HCT116 (cell line): Measurements from ENCODE around the gene MRPS18A. TPM values are rescaled to one million over a fixed set of nuclear protein-coding genes. Genes with fewer than 3 reads are reported as not detected.

ENCODE experiments used
- ATAC-seq: fragments of 200-7000 bp; cut with Tn5 transposase; 2 replicates; pipeline ENCODE4 v1.9.1; 2020; ENCODE audit warnings: mild to moderate bottlenecking, moderate library complexity
- BruUV-seq: library from RNA; stranded (reverse); fragments of 400-500 nt; replicated peaks from 2 replicates; lab custom pipeline; 2021; lab: Mats Ljungman, UMichigan
- CTCF ChIA-PET: fragments of 300-600 bp; sonication (Branson Sonifier 250); formaldehyde crosslinking; loops from one replicate; lab custom pipeline; 2021; ENCODE audit warnings: antibody characterized with exemption; lab: Charles Lee
- POLR2A ChIA-PET: fragments of 300-600, 350-600 bp; sonication (Branson Sonifier 250); formaldehyde crosslinking; loops from one replicate; lab custom pipeline; 2021; ENCODE audit warnings: antibody characterized with exemption; lab: Charles Lee
- RAD21 ChIA-PET, 2 experiments: fragments of 300-600 bp; sonication (Branson Sonifier 250); formaldehyde crosslinking; loops; one replicate each; lab custom pipeline; 2023; ENCODE audit warnings: low total read pairs in 2 of 2; ENCODE audit not compliant: uncharacterized antibody in 2 of 2, unreplicated experiment in 2 of 2, low non-redundant PET in 1 of 2; lab: Charles Lee
- DNase-seq: peaks from one replicate; pipeline ENCODE4 v3.0.0-alpha.2; 2010; ENCODE audit warnings: low read depth, low spot score
- H2AFZ ChIP-seq: fragments of 200-600 bp; shearing (Covaris generic), sonication (generic); 2 replicates; pipeline ENCODE4 v1.6.1; 2017; ENCODE audit warnings: low read depth, mixed run types, mixed read lengths, antibody characterized with exemption, low read length; ENCODE audit not compliant: poor library complexity, severe bottlenecking
- H3K27ac ChIP-seq: 2 replicates; pipeline ENCODE4 v1.5.1; 2012; ENCODE audit warnings: low read depth, low read length
- H3K27me3 ChIP-seq: fragments of 200-600 bp; sonication (generic); 2 replicates; pipeline ENCODE4 v1.6.1; 2016; ENCODE audit warnings: mixed run types, low read length, mixed read lengths; ENCODE audit not compliant: insufficient read depth
- H3K36me3 ChIP-seq, 2 experiments: fragments of 200-500 bp in 1 of 2; fragments of 200-600 bp in 1 of 2; sonication (Bioruptor generic) in 1 of 2; sonication (generic) in 1 of 2; 2 replicates each; pipeline versions ENCODE4 v1.5.1 to v1.6.1; 2014 to 2016; ENCODE audit warnings: low read length in 2 of 2, inconsistent platforms in 1 of 2, mixed read lengths in 1 of 2, mixed run types in 1 of 2; ENCODE audit not compliant: insufficient read depth in 2 of 2, control insufficient read depth in 1 of 2
- H3K4me1 ChIP-seq, 2 experiments: fragments of 200-600 bp in 1 of 2; sonication (generic) in 1 of 2; 2 replicates each; pipeline versions ENCODE4 v1.5.1 to v1.6.1; 2012 to 2017; ENCODE audit warnings: low read length in 2 of 2, inconsistent platforms in 1 of 2, mild to moderate bottlenecking in 1 of 2, mixed read lengths in 1 of 2, mixed run types in 1 of 2, moderate library complexity in 1 of 2; ENCODE audit not compliant: insufficient read depth in 2 of 2, control insufficient read depth in 1 of 2
- H3K4me2 ChIP-seq: fragments of 200-600 bp; sonication (generic); 2 replicates; pipeline ENCODE4 v1.6.1; 2017; ENCODE audit warnings: mixed run types, low read length, mixed read lengths
- H3K4me3 ChIP-seq, 2 experiments: fragments of 200-600 bp in 1 of 2; sonication (generic) in 1 of 2; replicated peaks in 1 of 2; 2 replicates each; pipeline ENCODE4 v1.5.1; 2011 to 2016; ENCODE audit warnings: low read length in 2 of 2, control low read depth in 1 of 2, low read depth in 1 of 2, mild to moderate bottlenecking in 1 of 2, mixed read lengths in 1 of 2, mixed run types in 1 of 2
- H3K79me2 ChIP-seq: fragments of 200-600 bp; sonication (generic); 2 replicates; pipeline ENCODE4 v1.6.1; 2017; ENCODE audit warnings: mild to moderate bottlenecking, mixed run types, low read length, moderate library complexity, mixed read lengths; ENCODE audit not compliant: insufficient read depth
- H3K9ac ChIP-seq: fragments of 200-600 bp; sonication (generic); 2 replicates; pipeline ENCODE4 v1.6.1; 2016; ENCODE audit warnings: low read length, mixed read lengths
- H3K9me2 ChIP-seq: fragments of 200-600 bp; sonication (generic), shearing (Covaris generic); 2 replicates; pipeline ENCODE4 v1.6.1; 2017; ENCODE audit warnings: mixed run types, mild to moderate bottlenecking, moderate library complexity; ENCODE audit not compliant: insufficient read depth
- H3K9me3 ChIP-seq, 2 experiments: fragments of 200-500 bp in 1 of 2; fragments of 200-600 bp in 1 of 2; sonication (Bioruptor generic) in 1 of 2; sonication (generic) in 1 of 2; 2 replicates each; pipeline ENCODE4 v1.6.1; 2014 to 2017; ENCODE audit warnings: low read length in 2 of 2, mixed read lengths in 2 of 2, inconsistent platforms in 1 of 2, low read depth in 1 of 2, mild to moderate bottlenecking in 1 of 2, mixed run types in 1 of 2, moderate library complexity in 1 of 2; ENCODE audit not compliant: control insufficient read depth in 1 of 2, insufficient read depth in 1 of 2
- H4K20me1 ChIP-seq: fragments of 200-600 bp; sonication (generic), shearing (Covaris generic); 2 replicates; pipeline ENCODE4 v1.6.1; 2017; ENCODE audit warnings: mixed run types, mild to moderate bottlenecking, moderate library complexity; ENCODE audit not compliant: insufficient read depth
- ATF3 ChIP-seq: IDR thresholded peaks from 2 replicates; pipeline ENCODE4 v1.6.1; 2012
- CEBPB ChIP-seq: IDR thresholded peaks from 2 replicates; pipeline ENCODE4 v1.6.1; 2012; ENCODE audit warnings: low read depth
- ELF1 ChIP-seq: IDR thresholded peaks from 2 replicates; pipeline ENCODE4 v1.6.1; 2012; ENCODE audit warnings: low read depth, borderline replicate concordance
- EZH2 ChIP-seq: fragments of 200-600 bp; sonication (generic); IDR thresholded peaks from 2 replicates; pipeline ENCODE4 v1.6.1; 2017; ENCODE audit warnings: antibody characterized with exemption, mixed run types
- EZH2phosphoT487 ChIP-seq: fragments of 200-600 bp; IDR thresholded peaks from 2 replicates; pipeline ENCODE4 v1.6.1; 2018; ENCODE audit warnings: antibody characterized with exemption, borderline replicate concordance
- POLR2AphosphoS5 ChIP-seq: IDR thresholded peaks from 2 replicates; pipeline ENCODE4 v1.6.1; 2011; ENCODE audit warnings: mild to moderate bottlenecking, low read depth, low read length, moderate library complexity
- RAD21 ChIP-seq: IDR thresholded peaks from 2 replicates; pipeline ENCODE4 v1.6.1; 2012; ENCODE audit warnings: low read depth, mild to moderate bottlenecking
- SIN3A ChIP-seq: IDR thresholded peaks from 2 replicates; pipeline ENCODE4 v1.6.1; 2012; ENCODE audit warnings: low read depth
- SP1 ChIP-seq: IDR thresholded peaks from 2 replicates; pipeline ENCODE4 v1.6.1; 2012; ENCODE audit warnings: low read depth
- intact Hi-C: fragments of 100-400 bp; cut with micrococcal nuclease; formaldehyde crosslinking; loops from 2 replicates; pipeline ENCODE4 v1.10.0; 2022
- total RNA-seq: library from RNA; stranded (reverse); gene quantifications from one replicate; pipeline ENCODE4 v1.2.1, GENCODE V29; 2021; ENCODE audit not compliant: unreplicated experiment

Gene MRPS18A
- total RNA-seq, 1 experiment from 2014 or later: 63.0 TPM

- BruUV-seq: no TSS peak
- ChIA-PET POLR2A (no interaction called here), RAD21 (no interaction called here)
Measured at GRCh38 chr6:43673444-43674084, 14.0 kb downstream of the MRPS18A start.

DNA sequence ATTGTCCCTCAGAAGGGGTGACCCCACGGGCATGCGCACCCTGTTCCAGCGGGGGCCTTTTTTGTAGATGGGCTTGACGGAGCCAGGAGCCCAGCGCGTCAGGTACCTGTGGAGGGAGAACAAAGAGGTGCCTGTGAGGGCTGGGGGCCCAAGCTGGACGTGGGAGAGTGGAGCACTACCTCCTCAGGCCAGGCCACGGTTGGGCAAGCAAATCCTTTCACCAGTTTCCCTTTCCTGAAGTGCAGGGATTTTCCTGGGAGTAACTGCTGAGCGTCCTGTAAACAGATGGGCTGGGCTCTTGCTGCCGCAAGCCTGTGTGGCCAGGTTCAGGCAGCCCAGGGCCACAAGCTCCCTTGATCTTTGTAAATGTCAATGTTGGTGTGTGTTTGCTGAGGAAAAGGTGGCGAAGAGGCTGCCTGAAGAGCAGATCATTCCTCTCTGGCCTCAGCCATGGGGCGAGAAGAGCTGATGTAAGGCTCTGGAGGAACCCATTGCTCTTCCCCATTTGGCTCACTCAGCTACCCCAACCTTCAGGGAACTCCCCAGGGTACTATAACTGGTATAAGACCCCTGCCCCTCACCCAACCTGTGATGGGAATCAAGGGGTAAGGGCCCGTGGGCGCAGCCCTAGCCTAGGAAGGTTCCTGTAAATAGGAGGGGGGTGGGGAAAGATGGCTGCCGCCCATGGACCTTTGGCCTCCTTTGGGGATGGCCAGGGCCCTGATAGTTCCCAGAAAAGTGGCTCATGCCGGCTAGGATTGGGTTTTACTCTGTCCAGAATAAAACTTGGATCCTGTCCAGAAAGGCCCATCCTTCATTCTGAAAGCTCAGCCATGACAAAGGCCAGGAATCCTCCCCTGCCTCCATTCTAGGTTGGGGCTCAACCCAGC, 15.5 kb downstream of the MRPS18A start:
- ATAC-seq: no peak
- Histone ChIP-seq H4K20me1 (no peaks in the 10 kb centered on the region), H3K9me2 (no peaks in the 10 kb centered on the region), H2AFZ (no peak overlapping the region), H3K27me3 (no peaks in the 10 kb centered on the region), H3K4me3 (no peak overlapping the region)
- TF ChIP-seq POLR2AphosphoS5: no peak
- TF ChIP-seq EZH2phosphoT487: no peak
- no peak for TF ChIP-seq CEBPB
- TF ChIP-seq EZH2: no peak
- no peak for TF ChIP-seq ELF1
- TF ChIP-seq RAD21: no peak
- TF ChIP-seq, all 23 proteins: peak for 0
- no peaks in the 10 kb centered on the region for H3K79me2 ChIP-seq
- H3K4me2 ChIP-seq: no peak overlapping the region
- intact Hi-C loops: no loop called here
- ChIA-PET POLR2A (interaction anchor here (1.0 kb wide), 1 partner anchor 43 kb away, joined by 3 read pairs; the partner anchor contains the start of gene GTPBP2), RAD21 (no interaction called here), CTCF (interaction anchor here (1.4 kb wide), 1 partner anchor 407 kb away, joined by 3 read pairs; no protein-coding TSS in a partner anchor)
- no peak overlapping the region for H3K27ac ChIP-seq
- H3K9me3 ChIP-seq: no peaks in the 10 kb centered on the region
- H3K9ac ChIP-seq: no peak overlapping the region
- DNase-seq: no peak
- BruUV-seq: no TSS peak
- peaks cover 10 to 32% of the 10 kb centered on the region in 2 experiments for H3K4me1 ChIP-seq
- H3K36me3 ChIP-seq: peaks cover 28 to 34% of the 10 kb centered on the region in 2 experiments

More at GRCh38 chr6:43673444-43674084, 14.0 kb downstream of the MRPS18A start:
- H3K4me1 ChIP-seq: peaks cover 1 to 16% of the 10 kb centered on the region in 2 experiments; a peak in 3 of 4 replicates
- H3K4me3 ChIP-seq: no peak overlapping the region
- H3K9ac ChIP-seq: no peak overlapping the region
- H3K9me3 ChIP-seq: no peaks in the 10 kb centered on the region
- CTCF ChIA-PET: no interaction called here
- peaks cover 32 to 49% of the 10 kb centered on the region in 2 experiments for H3K36me3 ChIP-seq
- no peak overlapping the region for H2AFZ ChIP-seq
- no peaks in the 10 kb centered on the region for H3K79me2 ChIP-seq
- TF ChIP-seq SP1 (no peak), SIN3A (no peak), ATF3 (no peak), ELF1 (no peak)
- TF ChIP-seq, all 23 proteins: peak for 0
- no peaks in the 10 kb centered on the region for H3K27me3 ChIP-seq
- intact Hi-C loops: no loop called here
- no peak for DNase-seq
- H3K4me2 ChIP-seq: no peak overlapping the region
- ATAC-seq: no peak
- H4K20me1 ChIP-seq: no peaks in the 10 kb centered on the region
- H3K27ac ChIP-seq: no peak overlapping the region
- no peaks in the 10 kb centered on the region for H3K9me2 ChIP-seq
